A673 (cell line): ENCODE results near the gene CASZ1. TPM values are rescaled to one million over a fixed set of nuclear protein-coding genes. Genes with fewer than 3 reads are reported as not detected.
A peak's percentile ranks its signal among the peaks of the same experiment; 100 is the strongest.

ENCODE experiments used
- BruUV-seq: library from RNA; stranded (reverse); fragments of 400-500 nt; replicated peaks from 2 replicates; lab custom pipeline; 2021; lab: Mats Ljungman, UMichigan
- CTCF ChIA-PET: fragments of 300-600 bp; sonication (Branson Sonifier 250); formaldehyde crosslinking; loops from one replicate; lab custom pipeline; 2022; ENCODE audit warnings: antibody characterized with exemption; lab: Charles Lee
- POLR2A ChIA-PET: fragments of 300-600 bp; sonication (Branson Sonifier 250); formaldehyde crosslinking; loops from one replicate; lab custom pipeline; 2022; ENCODE audit warnings: antibody characterized with exemption; ENCODE audit not compliant: low non-redundant PET; lab: Charles Lee
- DNase-seq: peaks from one replicate; pipeline ENCODE4 v3.0.0-alpha.2; 2015; ENCODE audit warnings: low spot score
- H3K27ac ChIP-seq: fragments of 200-600 bp; sonication (generic); 2 replicates; pipeline ENCODE4 v1.5.1; 2016; ENCODE audit warnings: mixed run types, low read depth, mild to moderate bottlenecking, mixed read lengths, antibody characterized with exemption, low read length; ENCODE audit not compliant: poor library complexity, severe bottlenecking
- H3K27me3 ChIP-seq: fragments of 200-600 bp; sonication (generic); replicated peaks from 2 replicates; pipeline ENCODE4 v1.6.1; 2017; ENCODE audit warnings: mixed run types, low read depth, mild to moderate bottlenecking, mixed read lengths, antibody characterized with exemption, low read length; ENCODE audit not compliant: insufficient read depth, poor library complexity
- H3K36me3 ChIP-seq: fragments of 200-600 bp; sonication (generic); 2 replicates; pipeline ENCODE4 v1.6.1; 2016; ENCODE audit warnings: mixed run types, mild to moderate bottlenecking, mixed read lengths, antibody characterized with exemption, low read length; ENCODE audit not compliant: insufficient read depth, poor library complexity, severe bottlenecking
- H3K4me1 ChIP-seq: fragments of 200-600 bp; sonication (generic); 2 replicates; pipeline ENCODE4 v1.6.1; 2017; ENCODE audit warnings: mixed run types, mild to moderate bottlenecking, mixed read lengths, antibody characterized with exemption, low read length; ENCODE audit not compliant: insufficient read depth, poor library complexity, severe bottlenecking
- H3K4me3 ChIP-seq: fragments of 200-600 bp; sonication (generic); 2 replicates; pipeline ENCODE4 v1.5.1; 2016; ENCODE audit warnings: low read depth, mixed run types, mild to moderate bottlenecking, mixed read lengths, low read length; ENCODE audit not compliant: poor library complexity, severe bottlenecking
- H3K9me3 ChIP-seq: fragments of 200-600 bp; sonication (generic); 2 replicates; pipeline ENCODE4 v1.6.1; 2016; ENCODE audit warnings: mixed run types, low read depth, mild to moderate bottlenecking, mixed read lengths, antibody characterized with exemption, low read length; ENCODE audit not compliant: poor library complexity, severe bottlenecking
- EZH2 ChIP-seq: fragments of 200-600 bp; sonication (generic); IDR thresholded peaks from 2 replicates; pipeline ENCODE4 v1.6.1; 2017; ENCODE audit warnings: borderline replicate concordance, low read depth, mild to moderate bottlenecking, mixed read lengths, antibody characterized with exemption, low read length; ENCODE audit not compliant: poor library complexity, severe bottlenecking
- intact Hi-C: fragments of 100-400 bp; cut with micrococcal nuclease; formaldehyde crosslinking; loops from one replicate; pipeline ENCODE4 v1.10.0; 2022; ENCODE audit not compliant: unreplicated experiment
- total RNA-seq: library from RNA; stranded (reverse); gene quantifications from 2 replicates; pipeline ENCODE4 v1.2.3, GENCODE V29; 2021
- TF ChIP-seq, protein P1 (sequence below): fragments of 300-800, 200-600 bp; sonication (generic); conservative IDR thresholded peaks from 2 replicates; pipeline ENCODE4 v1.5.1; 2017; ENCODE audit warnings: low read depth, mild to moderate bottlenecking, antibody characterized with exemption, low read length, moderate library complexity, mixed read lengths

The CASZ1 gene
- total RNA-seq, 1 experiment from 2014 or later: 1.9 TPM

- intact Hi-C loops: no loop called here
- no peak overlapping the region for H3K4me3 ChIP-seq
- no peaks in the 10 kb centered on the region for H3K9me3 ChIP-seq
- POLR2A ChIA-PET: no interaction called here
- CTCF ChIA-PET: no interaction called here
- H3K36me3 ChIP-seq: no peaks in the 10 kb centered on the region
- no TSS peak for BruUV-seq
- peak; percentile 88 for DNase-seq
- peak overlapping the region; percentile 4 for H3K27ac ChIP-seq
- no peaks in the 10 kb centered on the region for H3K27me3 ChIP-seq
- no peak for TF ChIP-seq EZH2
- TF ChIP-seq, protein P1, sequence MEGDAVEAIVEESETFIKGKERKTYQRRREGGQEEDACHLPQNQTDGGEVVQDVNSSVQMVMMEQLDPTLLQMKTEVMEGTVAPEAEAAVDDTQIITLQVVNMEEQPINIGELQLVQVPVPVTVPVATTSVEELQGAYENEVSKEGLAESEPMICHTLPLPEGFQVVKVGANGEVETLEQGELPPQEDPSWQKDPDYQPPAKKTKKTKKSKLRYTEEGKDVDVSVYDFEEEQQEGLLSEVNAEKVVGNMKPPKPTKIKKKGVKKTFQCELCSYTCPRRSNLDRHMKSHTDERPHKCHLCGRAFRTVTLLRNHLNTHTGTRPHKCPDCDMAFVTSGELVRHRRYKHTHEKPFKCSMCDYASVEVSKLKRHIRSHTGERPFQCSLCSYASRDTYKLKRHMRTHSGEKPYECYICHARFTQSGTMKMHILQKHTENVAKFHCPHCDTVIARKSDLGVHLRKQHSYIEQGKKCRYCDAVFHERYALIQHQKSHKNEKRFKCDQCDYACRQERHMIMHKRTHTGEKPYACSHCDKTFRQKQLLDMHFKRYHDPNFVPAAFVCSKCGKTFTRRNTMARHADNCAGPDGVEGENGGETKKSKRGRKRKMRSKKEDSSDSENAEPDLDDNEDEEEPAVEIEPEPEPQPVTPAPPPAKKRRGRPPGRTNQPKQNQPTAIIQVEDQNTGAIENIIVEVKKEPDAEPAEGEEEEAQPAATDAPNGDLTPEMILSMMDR: no peak
- peaks cover 19% of the 10 kb centered on the region for H3K4me1 ChIP-seq
Observed at GRCh38 chr1:10687782-10688408, 108.6 kb downstream of the CASZ1 start.

- intact Hi-C loops: no loop called here
- ChIA-PET CTCF (no interaction called here), POLR2A (no interaction called here)
- no TSS peak for BruUV-seq
- Histone ChIP-seq H3K27ac (no peak overlapping the region), H3K36me3 (no peaks in the 10 kb centered on the region), H3K27me3 (no peaks in the 10 kb centered on the region), H3K9me3 (no peaks in the 10 kb centered on the region), H3K4me3 (no peak overlapping the region), H3K4me1 (peaks cover 19% of the 10 kb centered on the region)
- DNase-seq: no peak
- TF ChIP-seq, protein P1: no peak
- no peak for TF ChIP-seq EZH2
Observed at GRCh38 chr1:10687251-10687651, 109.2 kb downstream of the CASZ1 start.

DNA sequence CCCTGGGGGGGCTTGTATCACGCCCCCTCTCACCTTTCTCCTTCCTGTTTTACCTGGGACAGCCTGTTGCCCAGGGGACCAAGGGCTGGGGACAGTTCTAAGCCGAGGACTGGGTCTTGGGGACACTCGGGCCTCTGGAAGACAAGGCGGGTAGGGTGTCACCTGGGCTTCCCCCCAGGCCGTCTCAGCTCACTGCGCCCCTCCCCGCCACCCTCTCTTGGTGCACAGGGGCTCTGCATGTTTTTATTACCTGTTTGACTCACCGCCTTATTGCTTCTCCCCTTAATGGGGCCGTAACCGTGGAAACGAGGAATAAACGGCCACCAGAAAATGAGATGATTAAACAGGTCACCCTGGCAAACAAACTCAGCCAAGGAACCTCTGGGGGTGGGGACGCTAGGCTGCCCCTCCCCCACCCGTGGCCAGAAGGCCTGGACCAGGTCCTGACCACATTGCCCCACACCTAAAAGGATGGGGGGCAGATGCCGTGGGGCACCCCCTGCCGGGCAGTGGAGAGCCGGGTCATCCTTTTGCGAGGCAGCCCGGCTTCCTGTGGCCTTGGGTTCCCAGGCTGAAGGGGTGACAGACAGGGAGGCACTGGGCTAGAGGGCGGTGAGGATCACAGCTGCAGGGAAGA, 109.9 kb downstream of the CASZ1 start:
- intact Hi-C loops: no loop called here
- Histone ChIP-seq H3K9me3 (no peaks in the 10 kb centered on the region), H3K4me3 (no peak overlapping the region), H3K27me3 (no peaks in the 10 kb centered on the region), H3K36me3 (no peaks in the 10 kb centered on the region), H3K4me1 (peaks cover 19% of the 10 kb centered on the region), H3K27ac (no peak overlapping the region)
- no peak for DNase-seq
- CTCF ChIA-PET: no interaction called here
- no peak for TF ChIP-seq EZH2
- TF ChIP-seq, protein P1: no peak
- no TSS peak for BruUV-seq
- POLR2A ChIA-PET: no interaction called here
